Endothelial cell of umbilical vein (primary cell): ENCODE data around the gene ATF6B. TPM values are rescaled to one million over a fixed set of nuclear protein-coding genes. Genes with fewer than 3 reads are reported as not detected.

Source experiments
- BruUV-seq: library from RNA; stranded (reverse); fragments of 400-500 nt; replicated peaks from 2 replicates; lab custom pipeline; 2021; lab: Mats Ljungman, UMichigan
- CTCF ChIA-PET: fragments of 300-600, 350-600 bp; sonication (Branson Sonifier 250); formaldehyde crosslinking; loops from one replicate; lab custom pipeline; 2021; ENCODE audit warnings: antibody characterized with exemption, inconsistent platforms; lab: Charles Lee
- POLR2A ChIA-PET: fragments of 300-600, 350-600 bp; sonication (Branson Sonifier 250); formaldehyde crosslinking; loops from one replicate; lab custom pipeline; 2021; ENCODE audit warnings: antibody characterized with exemption, inconsistent platforms; lab: Charles Lee
- DNase-seq: peaks from one replicate; pipeline ENCODE4 v3.0.0-alpha.2; 2011; ENCODE audit warnings: low read depth, low spot score
- FAIRE-seq: peaks from 2 replicates; lab custom pipeline; 2011; peaks lifted over from hg19 to GRCh38; lab: Jason Lieb, UNC
- H2AFZ ChIP-seq: 2 replicates; pipeline ENCODE4 v1.6.0; 2012; ENCODE audit warnings: low read depth, low read length, control low read depth, inconsistent platforms
- H3K27ac ChIP-seq: 2 replicates; pipeline ENCODE4 v1.5.1; 2011; ENCODE audit warnings: low read depth, mild to moderate bottlenecking, control low read depth, low read length, moderate library complexity; ENCODE audit not compliant: insufficient read depth
- H3K27me3 ChIP-seq, 2 experiments: 2 replicates each; pipeline versions ENCODE4 v1.6.0 to v1.6.1; 2011; ENCODE audit warnings: low read length in 2 of 2, mixed read lengths in 1 of 2; ENCODE audit not compliant: control insufficient read depth in 2 of 2, insufficient read depth in 2 of 2
- H3K36me3 ChIP-seq, 2 experiments: 2 replicates in 1 of 2; 3 replicates in 1 of 2; pipeline ENCODE4 v1.5.1; 2011; ENCODE audit warnings: low read length in 2 of 2, mild to moderate bottlenecking in 1 of 2, moderate library complexity in 1 of 2; ENCODE audit not compliant: control insufficient read depth in 2 of 2, insufficient read depth in 2 of 2; ENCODE audit errors: extremely low read depth in 1 of 2
- H3K4me1 ChIP-seq: 3 replicates; pipeline ENCODE4 v1.5.1; 2011; ENCODE audit warnings: mild to moderate bottlenecking, low read length; ENCODE audit not compliant: control insufficient read depth, insufficient read depth; ENCODE audit errors: extremely low read depth
- H3K4me2 ChIP-seq: 2 replicates; pipeline ENCODE4 v1.6.1; 2011; ENCODE audit warnings: low read length, control low read depth, mixed read lengths; ENCODE audit not compliant: insufficient read depth
- H3K4me3 ChIP-seq, 3 experiments: fragments of 200-600 bp in 1 of 3; sonication (generic), shearing (Covaris generic) in 1 of 3; replicated peaks in 1 of 3; 2 replicates each; pipeline ENCODE4 v1.5.1; 2011 to 2016; ENCODE audit warnings: control low read depth in 3 of 3, low read length in 3 of 3, mild to moderate bottlenecking in 2 of 3, inconsistent platforms in 1 of 3, low read depth in 1 of 3, moderate library complexity in 1 of 3; ENCODE audit not compliant: insufficient read depth in 1 of 3
- H3K79me2 ChIP-seq: 2 replicates; pipeline ENCODE4 v1.6.0; 2012; ENCODE audit warnings: low read length, inconsistent platforms; ENCODE audit not compliant: control insufficient read depth, insufficient read depth
- H3K9ac ChIP-seq: replicated peaks from 2 replicates; pipeline ENCODE3; 2011; ENCODE audit warnings: low read length, control low read depth; ENCODE audit not compliant: insufficient read depth; ENCODE audit errors: extremely low read depth
- H3K9me1 ChIP-seq: replicated peaks from 3 replicates; pipeline ENCODE4 v1.6.0; 2011; ENCODE audit warnings: mild to moderate bottlenecking, low read length; ENCODE audit not compliant: control insufficient read depth, insufficient read depth; ENCODE audit errors: extremely low read depth
- H3K9me3 ChIP-seq: replicated peaks from 2 replicates; pipeline ENCODE4 v1.5.1; 2012; ENCODE audit warnings: low read length, inconsistent platforms; ENCODE audit not compliant: control insufficient read depth, insufficient read depth
- H4K20me1 ChIP-seq: replicated peaks from 2 replicates; pipeline ENCODE3; 2011; ENCODE audit warnings: mild to moderate bottlenecking, low read length; ENCODE audit not compliant: control insufficient read depth, insufficient read depth; ENCODE audit errors: extremely low read depth
- EZH2 ChIP-seq: IDR thresholded peaks from 2 replicates; pipeline ENCODE4 v1.6.1; 2012; ENCODE audit warnings: borderline replicate concordance, low read depth, mild to moderate bottlenecking, moderate library complexity, low read length, inconsistent platforms; ENCODE audit not compliant: severe bottlenecking
- GATA2 ChIP-seq: IDR thresholded peaks from 2 replicates; pipeline ENCODE4 v1.7.0; 2011; ENCODE audit warnings: low read depth, mild to moderate bottlenecking, moderate library complexity, mixed read lengths, low read length; ENCODE audit not compliant: insufficient read length, insufficient read depth
- JUN ChIP-seq: IDR thresholded peaks from 2 replicates; pipeline ENCODE4 v1.6.1; 2011; ENCODE audit warnings: borderline replicate concordance, low read depth; ENCODE audit not compliant: insufficient read length, insufficient read depth
- MYC ChIP-seq: IDR thresholded peaks from one replicate; pipeline ENCODE4 v1.6.1; 2011; ENCODE audit warnings: mild to moderate bottlenecking, low read depth, low read length
- POLR2A ChIP-seq: IDR thresholded peaks from 2 replicates; pipeline ENCODE4 v1.6.1; 2012; ENCODE audit warnings: low read depth, mild to moderate bottlenecking, control low read depth, low read length
- dilution Hi-C: fragments of 300-500 bp; cut with MboI; formaldehyde crosslinking; loops from one replicate; pipeline ENCODE4 v1.15.0; 2019; ENCODE audit warnings: low sequenced_read_pairs; ENCODE audit not compliant: extremely low pct_ligation_motif_present
- intact Hi-C: fragments of 100-400 bp; cut with micrococcal nuclease; formaldehyde crosslinking; loops from one replicate; pipeline ENCODE4 v1.10.0; 2022
- polyA plus RNA-seq, 4 experiments: library from polyadenylated mRNA; depleted of rRNA in 3 of 4; stranded (reverse) in 3 of 4; unstranded in 1 of 4; fragments of >200 nt; gene quantifications; 2 replicates each; pipeline versions ENCODE4 v1.2.1 to v1.2.3, GENCODE V29; 2011 to 2012; ENCODE audit warnings: missing spikeins in 1 of 4
- total RNA-seq: library from RNA; stranded (reverse); gene quantifications from 2 replicates; pipeline ENCODE4 v1.2.3, GENCODE V29; 2021
- TF ChIP-seq, protein P1 (sequence below): IDR thresholded peaks from 2 replicates; pipeline ENCODE4 v1.6.1; 2011; ENCODE audit not compliant: insufficient read depth, insufficient read length

The ATF6B gene
- total and polyA plus RNA-seq, 2 donors (not counting 3 experiments of a cell fraction or from before 2014, with no cell fraction given) = 106 to 115 TPM

GRCh38 chr6:32166411-32167061 is 38.5 kb upstream of the ATF6B start:
- FAIRE-seq (no peak), DNase-seq (no peak)
- H3K9me1 ChIP-seq = no peaks in the 10 kb centered on the region
- no peak overlapping the region for H3K4me2 ChIP-seq
- no peak overlapping the region for H3K9ac ChIP-seq
- intact Hi-C loops = no loop called here
- no peaks in the 10 kb centered on the region for H4K20me1 ChIP-seq
- peaks cover 7 to 21% of the 10 kb centered on the region in 2 experiments for H3K36me3 ChIP-seq
- no TSS peak for BruUV-seq
- H3K79me2 ChIP-seq = no peaks in the 10 kb centered on the region
- no peak overlapping the region for H2AFZ ChIP-seq
- no peak for TF ChIP-seq MYC
- TF ChIP-seq POLR2A = no peak
- TF ChIP-seq GATA2 = no peak
- H3K4me3 ChIP-seq = no peak overlapping the region
- POLR2A ChIA-PET = no interaction called here
- H3K27me3 ChIP-seq = no peaks in the 10 kb centered on the region
- no peaks in the 10 kb centered on the region for H3K4me1 ChIP-seq
- CTCF ChIA-PET = no interaction called here
- dilution Hi-C loops = no loop called here
- H3K9me3 ChIP-seq = no peaks in the 10 kb centered on the region
- H3K27ac ChIP-seq = no peak overlapping the region

DNA sequence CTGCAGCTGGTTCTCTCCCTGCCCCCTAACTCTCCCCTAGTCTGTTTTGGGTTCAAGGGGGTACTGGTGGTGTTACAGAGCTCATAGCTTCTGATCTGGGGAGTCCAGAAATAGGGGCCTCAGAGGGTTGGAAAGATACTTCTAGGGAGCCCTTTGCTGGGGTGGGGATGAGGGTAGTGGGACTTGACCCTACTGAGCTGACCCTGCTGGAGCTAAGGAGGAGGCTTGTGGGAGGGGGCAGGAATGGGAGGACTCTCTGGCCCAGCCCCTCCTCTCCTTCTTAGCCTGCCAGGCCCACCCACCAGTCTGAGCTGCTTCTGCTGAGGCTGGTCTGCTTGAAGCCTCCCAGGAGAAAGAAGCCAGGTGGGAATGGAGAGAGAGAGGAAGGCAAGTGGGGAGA is 36.2 kb upstream of the ATF6B start, which contains the start of gene EGFL8:
Gene EGFL8 (plus strand): TSS at position 301 of the 400 bp plus-strand sequence. CDS start 1,571 bp downstream, outside the sequence.
- no TSS peak for BruUV-seq
- Histone ChIP-seq H3K36me3 (peaks cover 7 to 12% of the 10 kb centered on the region in 2 experiments), H3K9me3 (no peaks in the 10 kb centered on the region), H3K9me1 (no peaks in the 10 kb centered on the region), H3K4me1 (no peaks in the 10 kb centered on the region), H4K20me1 (no peaks in the 10 kb centered on the region), H3K27me3 (no peaks in the 10 kb centered on the region), H3K27ac (no peak within 1 kb of the TSS), H3K4me2 (no peak within 1 kb of the TSS), H3K79me2 (no peaks in the 10 kb centered on the region), H3K9ac (no peak within 1 kb of the TSS), H2AFZ (no peak within 1 kb of the TSS), H3K4me3 (no peak within 1 kb of the TSS)
- dilution Hi-C loops = no loop called here
- FAIRE-seq (no peak), DNase-seq (no peak)
- POLR2A ChIA-PET = no interaction called here
- TF ChIP-seq EZH2 = no peak
- no peak for TF ChIP-seq JUN
- TF ChIP-seq, protein P1, sequence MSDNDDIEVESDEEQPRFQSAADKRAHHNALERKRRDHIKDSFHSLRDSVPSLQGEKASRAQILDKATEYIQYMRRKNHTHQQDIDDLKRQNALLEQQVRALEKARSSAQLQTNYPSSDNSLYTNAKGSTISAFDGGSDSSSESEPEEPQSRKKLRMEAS = no peak
- intact Hi-C loops = no loop called here
- CTCF ChIA-PET = interaction anchor here (0.8 to 1.1 kb wide), 3 partner anchors 34 to 47 kb away, joined by 3 to 4 read pairs (median 4); partner anchors contain the start of gene FKBPL
